ENCODE results near the gene LHX1. TPM values are rescaled to one million over a fixed set of nuclear protein-coding genes. Genes with fewer than 3 reads are reported as not detected.

LHX1 gene
- total and polyA plus RNA-seq, 10 of the 15 experiments (the other 5 are each of a cell fraction or from before 2014, with no cell fraction given): not detected

DNA sequence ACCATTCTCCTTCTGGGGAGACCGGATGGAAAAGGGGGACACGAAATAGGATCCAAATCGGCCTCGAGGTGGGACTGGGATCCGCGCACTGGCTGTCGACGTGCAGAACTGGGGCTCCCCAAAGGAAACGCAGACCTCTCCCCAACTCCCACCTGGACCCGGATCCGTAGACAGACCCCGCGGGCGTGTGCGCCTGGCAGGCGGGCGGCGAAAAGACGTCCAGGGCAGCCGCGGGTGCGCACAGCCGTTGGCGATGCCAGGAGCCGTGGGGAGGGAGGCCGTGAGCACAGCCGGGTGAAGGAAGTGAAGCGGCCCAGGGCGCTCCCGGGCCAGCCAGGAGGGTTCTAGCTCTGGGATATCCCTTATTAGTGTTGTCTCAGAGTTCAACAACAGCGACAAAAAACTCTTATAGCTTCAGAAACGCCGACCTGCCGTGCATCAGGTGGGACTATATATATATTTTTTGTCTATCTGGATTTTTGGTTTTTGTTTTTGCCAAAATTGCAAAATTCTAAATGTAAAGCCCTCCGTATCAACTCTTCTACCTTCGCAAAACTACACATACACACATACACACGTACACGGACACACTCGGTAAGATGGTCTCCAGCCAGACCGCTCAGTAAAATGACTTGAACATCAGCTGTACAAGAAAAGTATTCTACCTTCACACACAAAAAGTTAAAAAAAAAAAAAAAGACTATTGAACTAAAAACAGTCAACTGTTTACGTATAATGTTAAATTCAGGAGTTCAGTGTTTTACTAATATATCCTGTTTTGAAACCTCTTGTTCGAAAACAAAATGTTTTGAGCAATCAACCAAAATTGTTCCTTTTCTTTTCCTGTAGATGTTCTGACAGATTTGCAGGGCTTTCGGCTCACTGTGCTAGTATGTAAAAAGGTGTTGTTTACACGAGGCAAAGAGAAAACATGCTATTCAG, 6.2 kb downstream of the LHX1 start:
- H3K27me3 ChIP-seq (replicated peaks in 1 of 2; ENCODE audit: control insufficient read depth in 2 of 2, insufficient read depth in 2 of 2, low read length in 1 of 2): peaks cover 30 to 50% of the 10 kb centered on the region in 2 experiments
- no peaks in the 10 kb centered on the region; the same call in 2 of the 3 replicates for H3K9me3 ChIP-seq (replicated peaks; ENCODE audit: control insufficient read depth, insufficient read depth, low read length)
- no peak overlapping the region for H3K9ac ChIP-seq (ENCODE audit: control insufficient read depth, insufficient read depth, low read length)
- ChIA-PET POLR2A (interaction anchor here (0.5 kb wide), 1 partner anchor 97 kb away, joined by 3 read pairs; no protein-coding TSS in a partner anchor), CTCF (interaction anchor here (0.6 to 1.2 kb wide), 2 partner anchors 104 to 479 kb away, joined by 3 to 4 read pairs; no protein-coding TSS in a partner anchor), RAD21 (ENCODE audit: unreplicated experiment) (no interaction called here), SMC1A (ENCODE audit: uncharacterized antibody, unreplicated experiment) (interaction anchor here (0.6 to 0.7 kb wide), 2 partner anchors 170 to 221 kb away, joined by 3 to 4 read pairs; no protein-coding TSS in a partner anchor)
- in situ Hi-C loops (cut with MboI) (no loop called here), intact Hi-C loops (cut with micrococcal nuclease; ENCODE audit: unreplicated experiment) (loop anchor here (10.0 kb wide), 1 partner anchor 411 kb away; no protein-coding TSS in a partner anchor)
- no peak overlapping the region for H3K4me2 ChIP-seq (ENCODE audit: control insufficient read depth, insufficient read depth)
- TF ChIP-seq, protein P1, sequence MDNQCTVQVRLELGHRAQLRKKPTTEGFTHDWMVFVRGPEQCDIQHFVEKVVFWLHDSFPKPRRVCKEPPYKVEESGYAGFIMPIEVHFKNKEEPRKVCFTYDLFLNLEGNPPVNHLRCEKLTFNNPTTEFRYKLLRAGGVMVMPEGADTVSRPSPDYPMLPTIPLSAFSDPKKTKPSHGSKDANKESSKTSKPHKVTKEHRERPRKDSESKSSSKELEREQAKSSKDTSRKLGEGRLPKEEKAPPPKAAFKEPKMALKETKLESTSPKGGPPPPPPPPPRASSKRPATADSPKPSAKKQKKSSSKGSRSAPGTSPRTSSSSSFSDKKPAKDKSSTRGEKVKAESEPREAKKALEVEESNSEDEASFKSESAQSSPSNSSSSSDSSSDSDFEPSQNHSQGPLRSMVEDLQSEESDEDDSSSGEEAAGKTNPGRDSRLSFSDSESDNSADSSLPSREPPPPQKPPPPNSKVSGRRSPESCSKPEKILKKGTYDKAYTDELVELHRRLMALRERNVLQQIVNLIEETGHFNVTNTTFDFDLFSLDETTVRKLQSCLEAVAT (IDR thresholded peaks at IDR 0.05): no peak
- TF ChIP-seq SP1 (IDR thresholded peaks at IDR 0.05; ENCODE audit: low read depth, low read length) (no peak), SMAD1 (IDR thresholded peaks at IDR 0.05; ENCODE audit: low read depth, partially characterized antibody) (no peak), YBX1 (IDR thresholded peaks at IDR 0.05) (no peak)
- TF ChIP-seq, protein P2, sequence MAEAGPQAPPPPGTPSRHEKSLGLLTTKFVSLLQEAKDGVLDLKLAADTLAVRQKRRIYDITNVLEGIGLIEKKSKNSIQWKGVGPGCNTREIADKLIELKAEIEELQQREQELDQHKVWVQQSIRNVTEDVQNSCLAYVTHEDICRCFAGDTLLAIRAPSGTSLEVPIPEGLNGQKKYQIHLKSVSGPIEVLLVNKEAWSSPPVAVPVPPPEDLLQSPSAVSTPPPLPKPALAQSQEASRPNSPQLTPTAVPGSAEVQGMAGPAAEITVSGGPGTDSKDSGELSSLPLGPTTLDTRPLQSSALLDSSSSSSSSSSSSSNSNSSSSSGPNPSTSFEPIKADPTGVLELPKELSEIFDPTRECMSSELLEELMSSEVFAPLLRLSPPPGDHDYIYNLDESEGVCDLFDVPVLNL (IDR thresholded peaks at IDR 0.05; ENCODE audit: low read depth, low read length): no peak
- TF ChIP-seq, protein P3, sequence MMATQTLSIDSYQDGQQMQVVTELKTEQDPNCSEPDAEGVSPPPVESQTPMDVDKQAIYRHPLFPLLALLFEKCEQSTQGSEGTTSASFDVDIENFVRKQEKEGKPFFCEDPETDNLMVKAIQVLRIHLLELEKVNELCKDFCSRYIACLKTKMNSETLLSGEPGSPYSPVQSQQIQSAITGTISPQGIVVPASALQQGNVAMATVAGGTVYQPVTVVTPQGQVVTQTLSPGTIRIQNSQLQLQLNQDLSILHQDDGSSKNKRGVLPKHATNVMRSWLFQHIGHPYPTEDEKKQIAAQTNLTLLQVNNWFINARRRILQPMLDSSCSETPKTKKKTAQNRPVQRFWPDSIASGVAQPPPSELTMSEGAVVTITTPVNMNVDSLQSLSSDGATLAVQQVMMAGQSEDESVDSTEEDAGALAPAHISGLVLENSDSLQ (IDR thresholded peaks at IDR 0.05): no peak
- no peak overlapping the region for H3K4me3 ChIP-seq
- no peak for DNase-seq (ENCODE audit: low read depth, low spot score)
- no peak for ATAC-seq
- FAIRE-seq: no peak
- no TSS peak for BruUV-seq (replicated peaks)
- no peak overlapping the region for H2AFZ ChIP-seq (ENCODE audit: control insufficient read depth, low read depth, low read length)
- H3K4me1 ChIP-seq (ENCODE audit: control insufficient read depth, insufficient read depth, low read length): peaks cover 7% of the 10 kb centered on the region
- WGBS (ENCODE audit: insufficient coverage, insufficient replicate concordance, low lambda C conversion rate, missing lambda C conversion rate): 46% methylated on average over 44 of the region's 44 CpGs
- no peaks in the 10 kb centered on the region for H4K20me1 ChIP-seq (ENCODE audit: control insufficient read depth, insufficient read depth)
- no peak overlapping the region for H3K27ac ChIP-seq (ENCODE audit: control insufficient read depth, insufficient read depth)
- no peaks in the 10 kb centered on the region for H3K36me3 ChIP-seq (ENCODE audit: control insufficient read depth in 2 of 2, insufficient read depth in 2 of 2, low read length in 1 of 2)
- H3K79me2 ChIP-seq (ENCODE audit: control insufficient read depth, insufficient read depth, low read length): no peaks in the 10 kb centered on the region

Measured in GM12878 (cell line).